Adrenal gland (tissue), 12 donors: ENCODE data around the gene ACE2. TPM values are rescaled to one million over a fixed set of nuclear protein-coding genes. Genes with fewer than 3 reads are reported as not detected.

Experiments used
- DNase-seq, 7 donors: peaks; one replicate each; pipeline ENCODE4 v3.0.0-alpha.2; 2019 to 2020
- H3K27ac ChIP-seq, 5 donors: fragments of 200-600 bp; sonication (generic) in 4 of 5; 1 replicate in 3 of 5; 2 replicates in 2 of 5; pipeline versions ENCODE4 v1.5.1 to v1.8.0; 2016 to 2020; ENCODE audit warnings: mild to moderate bottlenecking in 1 of 5
- H3K27me3 ChIP-seq: fragments of 200-600 bp; 2 replicates; pipeline ENCODE4 v1.8.0; 2021
- H3K36me3 ChIP-seq, 2 donors: fragments of 200-600 bp; replicated peaks in 1 of 2; 1 replicate in 1 of 2; 2 replicates in 1 of 2; pipeline versions ENCODE4 v1.5.1 to v1.8.0; 2018 to 2022
- H3K4me1 ChIP-seq, 2 donors: fragments of 200-600 bp; replicated peaks in 1 of 2; 1 replicate in 1 of 2; 2 replicates in 1 of 2; pipeline versions ENCODE4 v1.5.1 to v1.8.0; 2018 to 2021
- H3K4me3 ChIP-seq, 4 donors: fragments of 200-600 bp; sonication (generic) in 3 of 4; one replicate each; pipeline ENCODE4 v1.5.1; 2016 to 2018
- H3K9me3 ChIP-seq, 3 donors: fragments of 200-600 bp; sonication (generic) in 1 of 3; replicated peaks in 1 of 3; 1 replicate in 2 of 3; 2 replicates in 1 of 3; pipeline versions ENCODE4 v1.5.1 to v1.8.0; 2016 to 2021
- CTCF ChIP-seq, 6 experiments: fragments of 450-650 bp in 4 of 6; fragments of 200-600 bp in 2 of 6; sonication (generic) in 1 of 6; IDR thresholded peaks; 1 replicate in 5 of 6; 2 replicates in 1 of 6; pipeline versions ENCODE4 v1.5.1 to v1.8.0; 2016 to 2021; ENCODE audit warnings: antibody characterized with exemption in 6 of 6, mild to moderate bottlenecking in 2 of 6, moderate library complexity in 1 of 6
- POLR2A ChIP-seq, 2 donors: fragments of 450-650 bp; IDR thresholded peaks; one replicate each; pipeline ENCODE4 v1.6.1; 2017; ENCODE audit warnings: antibody characterized with exemption in 2 of 2, mild to moderate bottlenecking in 2 of 2, moderate library complexity in 1 of 2
- WGBS, 4 donors: extraction: QIAGEN DNeasy Blood & Tissue Kit in 2 of 4; methylation state at CpG; one replicate each; pipeline versions ENCODE4 v1.1.5 to v1.1.7; 2013 to 2017; 5-methylcytosine and 5-hydroxymethylcytosine counted together
- intact Hi-C, 2 donors: fragments of 100-400 bp; cut with DNase I; formaldehyde crosslinking; loops; one replicate each; pipeline versions ENCODE4 v1.14.1 to v1.15.0; 2022 to 2023
- polyA plus RNA-seq, 3 donors: library from polyadenylated mRNA; stranded (reverse); fragments of 200-250 nt in 2 of 3; fragments of 350-450 nt in 1 of 3; fragmentation: Illumina TruSeq in 1 of 3; extraction: RNeasy Lipid Tissue Mini Kit (QIAGEN cat#74804) in 1 of 3; gene quantifications; one replicate each; pipeline ENCODE4 v1.2.3, GENCODE V29; 2013 to 2014
- total RNA-seq, 9 donors: library from RNA; depleted of rRNA in 4 of 9; stranded (reverse); fragments of >200 nt in 4 of 9; fragments of 120-200 nt in 1 of 9; fragmentation: NEBNext Ultra II Directional in 1 of 9; extraction: Animal tissue kit (Norgen Biotek cat#: 25700) in 1 of 9; gene quantifications; one replicate each; pipeline versions ENCODE4 v1.1.0 to v1.2.4, GENCODE V29; 2013 to 2023
- donor health status: healthy with polysubstance abuse.
- donor health status: Bipolar disorder and iron deficiency.
- donor health status: DM: yes; HTN: yes; CAD: no.
- donor health status: DM: no; HTN: no; CAD: no.
- donor health status: DM: no; HTN: no; CAD: no.
- donor health status: DM: yes; HTN: yes; CAD: no.

The ACE2 gene
- total and polyA plus RNA-seq, 12 donors, result 0.35 to 3.9 (median 0.73) TPM

DNA sequence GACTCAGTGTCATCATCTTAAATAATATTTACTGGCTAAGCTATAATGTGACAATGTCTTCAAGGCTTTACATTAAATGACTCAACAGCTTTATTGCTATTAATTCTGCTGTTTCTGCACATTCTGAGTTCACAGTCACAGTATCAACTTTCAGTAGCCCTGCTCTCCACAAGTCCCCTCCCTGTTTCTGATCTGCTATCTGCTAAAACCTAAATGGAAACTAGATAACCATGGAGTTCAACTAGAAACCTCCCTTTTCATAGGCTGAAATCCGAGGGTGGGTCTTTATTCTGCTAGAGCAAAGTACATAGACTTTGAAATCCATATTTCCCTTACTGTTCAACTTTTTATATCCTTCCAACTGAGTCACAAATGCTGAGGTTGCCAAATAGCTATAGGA is 5.4 kb upstream of the ACE2 start:
- no peaks in the 10 kb centered on the region for H3K36me3 ChIP-seq
- H3K27me3 ChIP-seq, result peaks cover 3% of the 10 kb centered on the region
- no peak for DNase-seq
- no peaks in the 10 kb centered on the region for H3K9me3 ChIP-seq
- WGBS, 4 donors, result 18 to 54% (median 29%) methylated on average over 1 of the region's 1 CpG
- H3K4me3 ChIP-seq, result no peak overlapping the region
- H3K27ac ChIP-seq, result no peak overlapping the region
- intact Hi-C loops, result no loop called here
- no peak for TF ChIP-seq POLR2A (IDR thresholded peaks at IDR 0.05)
- no peak for TF ChIP-seq CTCF (IDR thresholded peaks at IDR 0.05)
- H3K4me1 ChIP-seq, result no peaks in the 10 kb centered on the region

DNA sequence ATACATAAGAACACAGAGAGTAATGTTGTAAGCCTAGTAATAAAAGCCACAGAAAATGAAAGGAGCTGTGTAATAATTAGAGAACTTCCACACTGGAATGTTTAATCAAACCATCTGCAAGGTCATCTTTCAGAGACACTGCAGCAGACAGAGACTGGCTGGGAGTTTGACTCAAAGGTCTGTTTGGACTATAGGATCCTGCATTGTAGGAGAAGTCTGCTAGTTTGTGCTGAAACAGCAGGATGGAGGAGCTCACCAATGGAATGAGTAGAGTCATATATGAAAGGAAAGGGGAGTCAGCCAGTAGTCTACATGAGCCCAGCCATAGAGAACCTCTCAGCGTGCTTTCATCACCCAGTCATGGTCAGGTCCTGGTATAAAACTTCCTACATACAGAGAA is 4.5 kb upstream of the ACE2 start:
- Histone ChIP-seq H3K27ac (no peak overlapping the region), H3K27me3 (peaks cover 3% of the 10 kb centered on the region), H3K9me3 (no peaks in the 10 kb centered on the region), H3K4me3 (no peak overlapping the region), H3K4me1 (no peaks in the 10 kb centered on the region), H3K36me3 (no peaks in the 10 kb centered on the region)
- WGBS, 4 donors, result 60 to 100% (median 67%) methylated on average over 1 of the region's 1 CpG
- no peak for TF ChIP-seq POLR2A (IDR thresholded peaks at IDR 0.05)
- no peak for TF ChIP-seq CTCF (IDR thresholded peaks at IDR 0.05)
- no peak for DNase-seq
- intact Hi-C loops, result no loop called here

GRCh38 chrX:15602761-15603160 is 2.0 kb upstream of the ACE2 start:
- Histone ChIP-seq H3K4me3 (no peak overlapping the region), H3K27ac (no peak overlapping the region), H3K36me3 (no peaks in the 10 kb centered on the region), H3K4me1 (no peaks in the 10 kb centered on the region), H3K9me3 (no peaks in the 10 kb centered on the region), H3K27me3 (peaks cover 3% of the 10 kb centered on the region)
- intact Hi-C loops, result no loop called here
- 58 to 87% (median 75%) methylated on average over 5 of the region's 5 CpGs for WGBS, 4 donors
- no peak for DNase-seq
- no peak for TF ChIP-seq CTCF (IDR thresholded peaks at IDR 0.05)

GRCh38 chrX:15601932-15602331 is 1.2 kb upstream of the ACE2 start:
- no peak for DNase-seq
- Histone ChIP-seq H3K4me1 (no peaks in the 10 kb centered on the region), H3K27ac (no peak overlapping the region), H3K9me3 (no peaks in the 10 kb centered on the region), H3K4me3 (no peak overlapping the region), H3K36me3 (no peaks in the 10 kb centered on the region), H3K27me3 (peaks cover 3% of the 10 kb centered on the region)
- no peak for TF ChIP-seq CTCF (IDR thresholded peaks at IDR 0.05)
- TF ChIP-seq POLR2A (IDR thresholded peaks at IDR 0.05), result no peak
- 52 to 80% (median 68%) methylated on average over 3 of the region's 3 CpGs for WGBS, 4 donors
- intact Hi-C loops, result no loop called here
